ENCODE results near the gene DOCK9. TPM values are rescaled to one million over a fixed set of nuclear protein-coding genes. Genes with fewer than 3 reads are reported as not detected.

The DOCK9 gene
- total RNA-seq, 1 donor: 44.5 TPM

GRCh38 chr13:98751861-98752466 lies 225.9 kb downstream of the DOCK9 start:
- H4K20me1 ChIP-seq (ENCODE audit: insufficient read depth, low read length): no peaks in the 10 kb centered on the region
- H3K36me3 ChIP-seq (ENCODE audit: insufficient read depth, low read length): no peaks in the 10 kb centered on the region
- no peak for TF ChIP-seq CTCF (IDR thresholded peaks at IDR 0.05; ENCODE audit: extremely low read depth, low read depth, low read length)
- peak; percentile 95 for DNase-seq (ENCODE audit: insufficient read length, low spot score, missing footprints)
- peak overlapping the region; percentile 58 for H3K4me3 ChIP-seq (ENCODE audit: insufficient read depth, low read length)
- peaks cover 4% of the 10 kb centered on the region for H3K4me1 ChIP-seq (ENCODE audit: insufficient read depth, low read length)
- H2AFZ ChIP-seq (ENCODE audit: low read length): peak overlapping the region; percentile 68
- peaks cover 3% of the 10 kb centered on the region for H3K9me3 ChIP-seq (ENCODE audit: low read depth, low read length)
- peak overlapping the region; percentile 65 for H3K4me2 ChIP-seq (ENCODE audit: insufficient read depth, low read length)
- no peak overlapping the region for H3K27ac ChIP-seq (ENCODE audit: low read depth, low read length)
- peaks cover 58% of the 10 kb centered on the region for H3K27me3 ChIP-seq (ENCODE audit: insufficient read depth, low read length)
- no peaks in the 10 kb centered on the region for H3K79me2 ChIP-seq (ENCODE audit: insufficient read depth, low read length)

GRCh38 chr13:98751367-98751782 lies 226.5 kb downstream of the DOCK9 start:
- H3K27me3 ChIP-seq (ENCODE audit: insufficient read depth, low read length): peaks cover 55% of the 10 kb centered on the region
- peak; percentile 55 for DNase-seq (ENCODE audit: insufficient read length, low spot score, missing footprints)
- peaks cover 3% of the 10 kb centered on the region for H3K9me3 ChIP-seq (ENCODE audit: low read depth, low read length)
- H3K79me2 ChIP-seq (ENCODE audit: insufficient read depth, low read length): no peaks in the 10 kb centered on the region
- H3K4me2 ChIP-seq (ENCODE audit: insufficient read depth, low read length): peak overlapping the region; percentile 65
- H3K4me3 ChIP-seq (ENCODE audit: insufficient read depth, low read length): peak overlapping the region; percentile 58
- no peaks in the 10 kb centered on the region for H3K36me3 ChIP-seq (ENCODE audit: insufficient read depth, low read length)
- no peaks in the 10 kb centered on the region for H4K20me1 ChIP-seq (ENCODE audit: insufficient read depth, low read length)
- no peak for TF ChIP-seq CTCF (IDR thresholded peaks at IDR 0.05; ENCODE audit: extremely low read depth, low read depth, low read length)
- no peak overlapping the region for H3K27ac ChIP-seq (ENCODE audit: low read depth, low read length)
- H2AFZ ChIP-seq (ENCODE audit: low read length): no peak overlapping the region
- peaks cover 4% of the 10 kb centered on the region for H3K4me1 ChIP-seq (ENCODE audit: insufficient read depth, low read length)

DNA sequence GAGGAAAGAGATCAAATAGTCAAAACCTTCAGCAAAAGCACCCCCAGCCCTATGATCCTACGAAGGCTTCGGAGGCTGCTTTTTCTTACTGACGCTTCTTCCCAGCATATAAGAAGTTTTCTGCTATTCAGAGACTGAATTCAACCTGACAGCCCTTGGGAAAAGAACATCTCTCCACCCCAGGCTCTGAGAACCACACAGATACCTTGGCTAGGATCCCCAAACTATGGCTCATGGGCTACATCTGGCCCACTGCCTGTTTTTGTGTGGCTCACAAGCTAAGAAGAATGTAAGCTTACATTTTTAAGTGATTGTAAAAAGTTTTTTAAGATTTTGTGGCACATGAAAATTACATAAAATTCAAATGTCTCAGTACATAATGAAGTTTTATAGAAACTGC lies 228.4 kb downstream of the DOCK9 start:
- Histone ChIP-seq H3K9me3 (ENCODE audit: low read depth, low read length) (peaks cover 3% of the 10 kb centered on the region), H3K27ac (ENCODE audit: low read depth, low read length) (no peak overlapping the region), H3K4me3 (ENCODE audit: insufficient read depth, low read length) (no peak overlapping the region), H3K4me2 (ENCODE audit: insufficient read depth, low read length) (no peak overlapping the region), H4K20me1 (ENCODE audit: insufficient read depth, low read length) (no peaks in the 10 kb centered on the region), H3K4me1 (ENCODE audit: insufficient read depth, low read length) (peaks cover 4% of the 10 kb centered on the region), H3K36me3 (ENCODE audit: insufficient read depth, low read length) (no peaks in the 10 kb centered on the region), H3K27me3 (ENCODE audit: insufficient read depth, low read length) (peaks cover 43% of the 10 kb centered on the region), H2AFZ (ENCODE audit: low read length) (no peak overlapping the region), H3K79me2 (ENCODE audit: insufficient read depth, low read length) (no peaks in the 10 kb centered on the region)
- no peak for TF ChIP-seq CTCF (IDR thresholded peaks at IDR 0.05; ENCODE audit: extremely low read depth, low read depth, low read length)
- peak; percentile 95 for DNase-seq (ENCODE audit: insufficient read length, low spot score, missing footprints)

GRCh38 chr13:98746968-98747367 lies 230.9 kb downstream of the DOCK9 start:
- DNase-seq (ENCODE audit: insufficient read length, low spot score, missing footprints): no peak
- H3K36me3 ChIP-seq (ENCODE audit: insufficient read depth, low read length): no peaks in the 10 kb centered on the region
- TF ChIP-seq CTCF (IDR thresholded peaks at IDR 0.05; ENCODE audit: extremely low read depth, low read depth, low read length): no peak
- H3K4me2 ChIP-seq (ENCODE audit: insufficient read depth, low read length): no peak overlapping the region
- H2AFZ ChIP-seq (ENCODE audit: low read length): no peak overlapping the region
- no peak overlapping the region for H3K27ac ChIP-seq (ENCODE audit: low read depth, low read length)
- H3K79me2 ChIP-seq (ENCODE audit: insufficient read depth, low read length): no peaks in the 10 kb centered on the region
- peaks cover 35% of the 10 kb centered on the region for H3K27me3 ChIP-seq (ENCODE audit: insufficient read depth, low read length)
- no peaks in the 10 kb centered on the region for H4K20me1 ChIP-seq (ENCODE audit: insufficient read depth, low read length)
- H3K4me3 ChIP-seq (ENCODE audit: insufficient read depth, low read length): no peak overlapping the region
- H3K9me3 ChIP-seq (ENCODE audit: low read depth, low read length): no peaks in the 10 kb centered on the region
- H3K4me1 ChIP-seq (ENCODE audit: insufficient read depth, low read length): peaks cover 4% of the 10 kb centered on the region

Small RNA genes within 50 kb of the gene (small RNA-seq; reads per million reads assigned to genes)
- not detected for gene AL161420.1
- gene RNU6-83P: not detected

Other genes with a start within 250 kb of the DOCK9 start
- not detected in 2 replicates for gene SLC15A1, start 225.4 kb downstream of the DOCK9 start, total RNA-seq
- gene UBAC2, start 222.8 kb upstream of the DOCK9 start, total RNA-seq: 36.9 and 43.3 TPM in 2 replicates

Measured in osteoblast (primary cell).